Skeletal muscle tissue (tissue), 4 donors: ENCODE data around the gene ADGRB3. TPM values are rescaled to one million over a fixed set of nuclear protein-coding genes. Genes with fewer than 3 reads are reported as not detected.
"Not testable (repeated sequence)": the region's sequence is repeated elsewhere in the genome, so short reads cannot be mapped to it uniquely, and the experiment has no call there.

Experiments
- H3K27ac ChIP-seq: one replicate; pipeline ENCODE4 v1.7.0; 2013; ENCODE audit warnings: mild to moderate bottlenecking, low read depth, low read length, inconsistent platforms
- H3K27me3 ChIP-seq, 3 donors: one replicate each; pipeline ENCODE4 v1.7.0; 2013; ENCODE audit warnings: low read length in 3 of 3; ENCODE audit not compliant: control insufficient read depth in 3 of 3, insufficient read depth in 3 of 3
- H3K36me3 ChIP-seq, 3 donors: one replicate each; pipeline ENCODE4 v1.7.0; 2013; ENCODE audit warnings: low read length in 3 of 3; ENCODE audit not compliant: control insufficient read depth in 3 of 3, insufficient read depth in 3 of 3
- H3K4me1 ChIP-seq, 3 donors: one replicate each; pipeline ENCODE4 v1.7.0; 2013; ENCODE audit warnings: low read length in 3 of 3, mild to moderate bottlenecking in 3 of 3; ENCODE audit not compliant: control insufficient read depth in 3 of 3, insufficient read depth in 3 of 3
- H3K4me3 ChIP-seq, 3 donors: one replicate each; pipeline ENCODE4 v1.7.0; 2013; ENCODE audit warnings: low read length in 3 of 3
- H3K9ac ChIP-seq, 3 donors: one replicate each; pipeline ENCODE4 v1.7.0; 2013; ENCODE audit warnings: low read length in 3 of 3, mild to moderate bottlenecking in 3 of 3, moderate library complexity in 2 of 3, low read depth in 1 of 3
- H3K9me3 ChIP-seq, 3 donors: one replicate each; pipeline ENCODE4 v1.7.0; 2013; ENCODE audit warnings: low read length in 3 of 3; ENCODE audit not compliant: control insufficient read depth in 3 of 3
- total RNA-seq: library from RNA; depleted of rRNA; stranded (reverse); fragments of >200 nt; gene quantifications from one replicate; pipeline ENCODE4 v1.2.3, GENCODE V29; 2014
- donor health status: Osteomylitis.

The ADGRB3 gene
- total RNA-seq, 1 donor from 2014 or later: 3.1 TPM

- Histone ChIP-seq H3K9ac (no peak overlapping the region), H3K4me1 (no peaks in the 10 kb centered on the region), H3K36me3 (no peaks in the 10 kb centered on the region), H3K9me3 (no peaks in the 10 kb centered on the region), H3K27me3 (no peaks in the 10 kb centered on the region), H3K27ac (no peak overlapping the region), H3K4me3 (no peak overlapping the region)
These were observed 630.0 kb downstream of the ADGRB3 start for GRCh38 chr6:69265090-69265489.

GRCh38 chr6:69265706-69266105 lies 630.6 kb downstream of the ADGRB3 start:
- no peaks in the 10 kb centered on the region for H3K27me3 ChIP-seq
- H3K9me3 ChIP-seq: no peaks in the 10 kb centered on the region
- H3K36me3 ChIP-seq: no peaks in the 10 kb centered on the region
- H3K4me3 ChIP-seq: no peak overlapping the region
- no peak overlapping the region for H3K9ac ChIP-seq
- no peaks in the 10 kb centered on the region for H3K4me1 ChIP-seq
- H3K27ac ChIP-seq: no peak overlapping the region

GRCh38 chr6:69276204-69276603 lies 641.1 kb downstream of the ADGRB3 start:
- H3K27ac ChIP-seq: no peak overlapping the region
- H3K9me3 ChIP-seq: no peaks in the 10 kb centered on the region
- H3K36me3 ChIP-seq: no peaks in the 10 kb centered on the region
- no peaks in the 10 kb centered on the region for H3K4me1 ChIP-seq
- no peak overlapping the region for H3K4me3 ChIP-seq
- H3K27me3 ChIP-seq: no peaks in the 10 kb centered on the region
- no peak overlapping the region for H3K9ac ChIP-seq

- H3K9ac ChIP-seq: no peak overlapping the region
- no peaks in the 10 kb centered on the region for H3K9me3 ChIP-seq
- no peaks in the 10 kb centered on the region for H3K4me1 ChIP-seq
- H3K4me3 ChIP-seq: no peak overlapping the region
- H3K36me3 ChIP-seq: no peaks in the 10 kb centered on the region
- no peaks in the 10 kb centered on the region for H3K27me3 ChIP-seq
- H3K27ac ChIP-seq: no peak overlapping the region
These were observed 644.7 kb downstream of the ADGRB3 start for GRCh38 chr6:69279805-69280204.

GRCh38 chr6:69280858-69281257 lies 645.8 kb downstream of the ADGRB3 start:
- Histone ChIP-seq H3K27me3 (no peaks in the 10 kb centered on the region), H3K4me3 (no peak overlapping the region), H3K9ac (no peak overlapping the region), H3K27ac (no peak overlapping the region), H3K4me1 (no peaks in the 10 kb centered on the region), H3K9me3 (no peaks in the 10 kb centered on the region), H3K36me3 (no peaks in the 10 kb centered on the region)

GRCh38 chr6:69284176-69284730 lies 649.2 kb downstream of the ADGRB3 start:
- H3K27me3 ChIP-seq: no peaks in the 10 kb centered on the region
- H3K9ac ChIP-seq: no peak overlapping the region
- no peaks in the 10 kb centered on the region for H3K4me1 ChIP-seq
- no peak overlapping the region for H3K27ac ChIP-seq
- H3K4me3 ChIP-seq: no peak overlapping the region
- no peaks in the 10 kb centered on the region for H3K9me3 ChIP-seq
- H3K36me3 ChIP-seq: no peaks in the 10 kb centered on the region

GRCh38 chr6:69285054-69285453 lies 650.0 kb downstream of the ADGRB3 start:
- Histone ChIP-seq H3K9ac (no peak overlapping the region), H3K4me1 (no peaks in the 10 kb centered on the region), H3K27me3 (no peaks in the 10 kb centered on the region), H3K4me3 (no peak overlapping the region), H3K36me3 (no peaks in the 10 kb centered on the region), H3K27ac (no peak overlapping the region), H3K9me3 (no peaks in the 10 kb centered on the region)

GRCh38 chr6:69286331-69286730 lies 651.2 kb downstream of the ADGRB3 start:
- no peaks in the 10 kb centered on the region for H3K4me1 ChIP-seq
- H3K4me3 ChIP-seq: no peak overlapping the region
- H3K27ac ChIP-seq: no peak overlapping the region
- no peaks in the 10 kb centered on the region for H3K36me3 ChIP-seq
- no peaks in the 10 kb centered on the region for H3K9me3 ChIP-seq
- no peaks in the 10 kb centered on the region for H3K27me3 ChIP-seq
- no peak overlapping the region for H3K9ac ChIP-seq

- H3K27me3 ChIP-seq, H3K4me3 ChIP-seq, H3K9ac ChIP-seq, H3K27ac ChIP-seq, H3K36me3 ChIP-seq, H3K4me1 ChIP-seq, H3K9me3 ChIP-seq: not testable (repeated sequence)
These were observed 653.1 kb downstream of the ADGRB3 start for GRCh38 chr6:69288198-69288597.

GRCh38 chr6:69289689-69290495 lies 654.8 kb downstream of the ADGRB3 start:
- Histone ChIP-seq H3K4me1 (no peaks in the 10 kb centered on the region), H3K9ac (no peak overlapping the region), H3K27me3 (no peaks in the 10 kb centered on the region), H3K4me3 (no peak overlapping the region), H3K36me3 (no peaks in the 10 kb centered on the region), H3K27ac (no peak overlapping the region), H3K9me3 (no peaks in the 10 kb centered on the region)
